Caco-2 (cell line): Measurements from ENCODE around the gene GFPT1. TPM values are rescaled to one million over a fixed set of nuclear protein-coding genes. Genes with fewer than 3 reads are reported as not detected.

Experiments used
- BruUV-seq: library from RNA; stranded (reverse); fragments of 400-500 nt; replicated peaks from 2 replicates; lab custom pipeline; 2021; lab: Mats Ljungman, UMichigan
- CTCF ChIA-PET: fragments of 300-600 bp; sonication (Branson Sonifier 250); formaldehyde crosslinking; loops from one replicate; lab custom pipeline; 2022; ENCODE audit warnings: antibody characterized with exemption; lab: Charles Lee
- POLR2A ChIA-PET: fragments of 300-600 bp; sonication (Branson Sonifier 250); formaldehyde crosslinking; loops from one replicate; lab custom pipeline; 2022; ENCODE audit warnings: antibody characterized with exemption; lab: Charles Lee
- DNase-seq, 2 experiments: peaks; one replicate each; pipeline versions ENCODE4 v3.0.0 to v3.0.0-alpha.2; 2020 to 2022
- H3K27me3 ChIP-seq: replicated peaks from 2 replicates; pipeline ENCODE4 v1.6.0; 2011; ENCODE audit warnings: low read length; ENCODE audit not compliant: control insufficient read depth, insufficient read depth
- H3K36me3 ChIP-seq: 2 replicates; pipeline ENCODE4 v1.5.1; 2011; ENCODE audit warnings: low read length; ENCODE audit not compliant: control insufficient read depth, insufficient read depth
- H3K4me1 ChIP-seq: fragments of 250-450 bp; sonication (Bioruptor Pico); 2 replicates; pipeline ENCODE4 v1.5.1; 2020; ENCODE audit warnings: mild to moderate bottlenecking
- H3K4me3 ChIP-seq: 2 replicates; pipeline ENCODE4 v1.5.1; 2011; ENCODE audit warnings: low read depth, mild to moderate bottlenecking, control low read depth, low read length
- H3K9me3 ChIP-seq: fragments of 250-450 bp; sonication (Bioruptor Pico); 2 replicates; pipeline ENCODE4 v1.5.1; 2020; ENCODE audit warnings: mild to moderate bottlenecking, moderate library complexity
- H3K27ac Mint-ChIP-seq: one replicate; pipeline ENCODE4 v1.8.0; 2022; ENCODE audit warnings: mixed read lengths; ENCODE audit not compliant: unreplicated experiment
- H3K27me3 Mint-ChIP-seq: one replicate; pipeline ENCODE4 v1.8.0; 2022; ENCODE audit warnings: mixed read lengths; ENCODE audit not compliant: insufficient read depth, unreplicated experiment
- H3K36me3 Mint-ChIP-seq: one replicate; pipeline ENCODE4 v1.8.0; 2022; ENCODE audit warnings: mild to moderate bottlenecking, mixed read lengths; ENCODE audit not compliant: insufficient read depth, unreplicated experiment
- H3K4me1 Mint-ChIP-seq: one replicate; pipeline ENCODE4 v1.8.0; 2022; ENCODE audit warnings: low read depth, mixed read lengths; ENCODE audit not compliant: unreplicated experiment
- H3K4me3 Mint-ChIP-seq: one replicate; pipeline ENCODE4 v1.8.0; 2022; ENCODE audit warnings: mild to moderate bottlenecking, moderate library complexity, mixed read lengths; ENCODE audit not compliant: unreplicated experiment
- H3K9me3 Mint-ChIP-seq: one replicate; pipeline ENCODE4 v1.8.0; 2022; ENCODE audit warnings: mixed read lengths; ENCODE audit not compliant: unreplicated experiment
- intact Hi-C: fragments of 100-400 bp; cut with micrococcal nuclease; formaldehyde crosslinking; loops from one replicate; pipeline ENCODE4 v1.10.0; 2022; ENCODE audit not compliant: unreplicated experiment
- total RNA-seq: library from RNA; stranded (reverse); gene quantifications from 2 replicates; pipeline ENCODE4 v1.2.3, GENCODE V29; 2022
- TF ChIP-seq, protein P1 (sequence below), 2 experiments: fragments of 200-600 bp in 1 of 2; IDR thresholded peaks; 1 replicate in 1 of 2; 2 replicates in 1 of 2; pipeline versions ENCODE4 v1.5.1 to v1.8.0; 2011 to 2022; ENCODE audit warnings: antibody characterized with exemption in 1 of 2, control low read depth in 1 of 2, inconsistent platforms in 1 of 2, low read depth in 1 of 2, low read length in 1 of 2, mild to moderate bottlenecking in 1 of 2, moderate library complexity in 1 of 2; ENCODE audit not compliant: insufficient read depth in 1 of 2, severe bottlenecking in 1 of 2, unreplicated experiment in 1 of 2

The GFPT1 gene
- total RNA-seq, 1 experiment from 2014 or later, result 129 TPM

GRCh38 chr2:69344305-69344704, 42.7 kb downstream of the GFPT1 start:
- TF ChIP-seq, protein P1, sequence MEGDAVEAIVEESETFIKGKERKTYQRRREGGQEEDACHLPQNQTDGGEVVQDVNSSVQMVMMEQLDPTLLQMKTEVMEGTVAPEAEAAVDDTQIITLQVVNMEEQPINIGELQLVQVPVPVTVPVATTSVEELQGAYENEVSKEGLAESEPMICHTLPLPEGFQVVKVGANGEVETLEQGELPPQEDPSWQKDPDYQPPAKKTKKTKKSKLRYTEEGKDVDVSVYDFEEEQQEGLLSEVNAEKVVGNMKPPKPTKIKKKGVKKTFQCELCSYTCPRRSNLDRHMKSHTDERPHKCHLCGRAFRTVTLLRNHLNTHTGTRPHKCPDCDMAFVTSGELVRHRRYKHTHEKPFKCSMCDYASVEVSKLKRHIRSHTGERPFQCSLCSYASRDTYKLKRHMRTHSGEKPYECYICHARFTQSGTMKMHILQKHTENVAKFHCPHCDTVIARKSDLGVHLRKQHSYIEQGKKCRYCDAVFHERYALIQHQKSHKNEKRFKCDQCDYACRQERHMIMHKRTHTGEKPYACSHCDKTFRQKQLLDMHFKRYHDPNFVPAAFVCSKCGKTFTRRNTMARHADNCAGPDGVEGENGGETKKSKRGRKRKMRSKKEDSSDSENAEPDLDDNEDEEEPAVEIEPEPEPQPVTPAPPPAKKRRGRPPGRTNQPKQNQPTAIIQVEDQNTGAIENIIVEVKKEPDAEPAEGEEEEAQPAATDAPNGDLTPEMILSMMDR (IDR thresholded peaks at IDR 0.05; ENCODE audit: insufficient read depth in 1 of 2, low read depth in 1 of 2, low read length in 1 of 2, severe bottlenecking in 1 of 2, unreplicated experiment in 1 of 2), result no peak
- no peaks in the 10 kb centered on the region for H3K9me3 Mint-ChIP-seq
- POLR2A ChIA-PET, result no interaction called here
- CTCF ChIA-PET, result no interaction called here
- no TSS peak for BruUV-seq
- no peaks in the 10 kb centered on the region for H3K27me3 ChIP-seq
- no peaks in the 10 kb centered on the region for H3K4me1 Mint-ChIP-seq
- peaks cover 6% of the 10 kb centered on the region for H3K36me3 ChIP-seq
- no peak overlapping the region for H3K4me3 ChIP-seq
- intact Hi-C loops, result no loop called here
- no peaks in the 10 kb centered on the region for H3K27me3 Mint-ChIP-seq
- no peak for DNase-seq
- H3K4me3 Mint-ChIP-seq, result no peak overlapping the region
- no peak overlapping the region for H3K27ac Mint-ChIP-seq
- H3K4me1 ChIP-seq, result no peaks in the 10 kb centered on the region
- H3K36me3 Mint-ChIP-seq, result peaks cover 89% of the 10 kb centered on the region
- no peaks in the 10 kb centered on the region; the same call in 1 of the 2 replicates for H3K9me3 ChIP-seq

DNA sequence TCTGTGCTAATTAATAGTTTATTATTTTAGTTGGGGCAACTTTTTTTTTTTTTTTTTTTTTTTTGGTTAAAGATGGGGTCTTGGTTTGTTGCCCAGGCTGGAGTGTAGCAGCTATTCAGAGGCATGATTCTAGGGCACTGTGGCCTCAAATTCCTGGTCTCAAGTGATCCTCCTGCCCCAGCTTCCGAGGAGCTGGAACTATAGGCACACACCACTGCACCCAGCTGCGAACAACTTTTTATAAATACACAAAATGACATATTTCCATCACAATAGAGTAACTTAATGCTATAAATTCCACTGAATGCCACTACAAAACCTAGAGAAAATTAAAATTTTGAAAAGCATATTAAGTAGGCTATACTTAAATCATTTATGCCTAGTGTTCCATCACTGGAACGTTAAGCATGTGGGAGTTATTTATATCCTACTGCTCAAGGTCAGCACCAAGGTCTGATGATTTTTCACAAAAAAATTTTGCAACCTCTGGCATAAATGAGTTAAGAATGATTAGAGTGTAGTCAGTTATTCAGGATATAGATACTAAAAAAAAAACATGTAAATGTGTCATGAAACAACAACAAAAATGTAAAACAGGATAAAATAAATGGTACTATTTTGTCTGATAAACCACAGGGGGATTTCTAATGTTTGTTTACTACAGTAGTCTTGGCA, 46.8 kb downstream of the GFPT1 start:
- ChIA-PET CTCF (no interaction called here), POLR2A (no interaction called here)
- no peak overlapping the region for H3K4me3 ChIP-seq
- no peaks in the 10 kb centered on the region for H3K27me3 ChIP-seq
- TF ChIP-seq, protein P1 (IDR thresholded peaks at IDR 0.05; ENCODE audit: insufficient read depth in 1 of 2, low read depth in 1 of 2, low read length in 1 of 2, severe bottlenecking in 1 of 2, unreplicated experiment in 1 of 2), result no peak
- Mint-ChIP-seq H3K27me3 (no peaks in the 10 kb centered on the region), H3K27ac (no peak overlapping the region), H3K9me3 (no peaks in the 10 kb centered on the region), H3K4me1 (no peaks in the 10 kb centered on the region), H3K36me3 (peaks cover 98% of the 10 kb centered on the region), H3K4me3 (no peak overlapping the region)
- BruUV-seq, result no TSS peak
- peaks cover 4% of the 10 kb centered on the region for H3K36me3 ChIP-seq
- H3K9me3 ChIP-seq, result no peaks in the 10 kb centered on the region; the same call in 1 of the 2 replicates
- no peak for DNase-seq
- no peaks in the 10 kb centered on the region for H3K4me1 ChIP-seq
- intact Hi-C loops, result no loop called here

GRCh38 chr2:69335311-69335710, 51.7 kb downstream of the GFPT1 start:
- H3K9me3 ChIP-seq, result no peaks in the 10 kb centered on the region
- Mint-ChIP-seq H3K36me3 (peaks cover 93% of the 10 kb centered on the region), H3K27ac (no peak overlapping the region), H3K4me1 (no peaks in the 10 kb centered on the region), H3K27me3 (no peaks in the 10 kb centered on the region), H3K9me3 (no peaks in the 10 kb centered on the region), H3K4me3 (no peak overlapping the region)
- TF ChIP-seq, protein P1 (IDR thresholded peaks at IDR 0.05; ENCODE audit: insufficient read depth in 1 of 2, low read depth in 1 of 2, low read length in 1 of 2, severe bottlenecking in 1 of 2, unreplicated experiment in 1 of 2), result no peak
- no peaks in the 10 kb centered on the region for H3K36me3 ChIP-seq
- H3K4me1 ChIP-seq, result no peaks in the 10 kb centered on the region
- ChIA-PET CTCF (interaction anchor here (0.7 kb wide), 1 partner anchor 26 kb away, joined by 6 read pairs; no protein-coding TSS in a partner anchor), POLR2A (no interaction called here)
- BruUV-seq, result no TSS peak
- H3K4me3 ChIP-seq, result no peak overlapping the region
- intact Hi-C loops, result no loop called here
- DNase-seq, result no peak
- H3K27me3 ChIP-seq, result no peaks in the 10 kb centered on the region
